HepG2 (cell line): ENCODE measurements around the gene OVOL3. TPM values are rescaled to one million over a fixed set of nuclear protein-coding genes. Genes with fewer than 3 reads are reported as not detected.
A peak's percentile ranks its signal among the peaks of the same experiment; 100 is the strongest.

ENCODE experiments used
- CAMTA2 ChIP-seq: sonication (generic); formaldehyde crosslinking; IDR thresholded peaks from 2 replicates; pipeline ENCODE4 v1.4.0; 2020; ENCODE audit warnings: mild to moderate bottlenecking, missing genetic modification reagents, borderline replicate concordance
- EP300 ChIP-seq, 3 experiments: sonication (generic) in 1 of 3; formaldehyde crosslinking in 1 of 3; IDR thresholded peaks; 2 replicates each; pipeline versions ENCODE4 v1.5.1 to v1.6.1; 2011 to 2020; ENCODE audit warnings: low read depth in 2 of 3, low read length in 2 of 3, borderline replicate concordance in 1 of 3, improper control_type of control experiment in 1 of 3, mild to moderate bottlenecking in 1 of 3, missing genetic modification reagents in 1 of 3, moderate library complexity in 1 of 3
- ERF ChIP-seq: IDR thresholded peaks from 2 replicates; pipeline ENCODE4 v1.6.1; 2018; ENCODE audit warnings: missing biosample characterization, missing genetic modification reagents
- HIVEP1 ChIP-seq: sonication (generic); formaldehyde crosslinking; IDR thresholded peaks from 2 replicates; pipeline ENCODE4 v1.4.0; 2020; ENCODE audit warnings: mild to moderate bottlenecking, missing genetic modification reagents
- HNRNPL ChIP-seq: fragments of 200-400 bp; formaldehyde crosslinking; IDR thresholded peaks from 2 replicates; pipeline ENCODE4 v1.6.1; 2017; ENCODE audit warnings: mild to moderate bottlenecking, low read depth, low read length
- KDM3A ChIP-seq: IDR thresholded peaks from 2 replicates; pipeline ENCODE4 v1.6.1; 2018; ENCODE audit warnings: low read depth, missing compliant biosample characterization
- MED1 ChIP-seq: sonication (generic); formaldehyde crosslinking; IDR thresholded peaks from 2 replicates; pipeline ENCODE4 v1.4.0; 2020; ENCODE audit warnings: missing genetic modification reagents
- NPAS2 ChIP-seq: sonication (generic); formaldehyde crosslinking; IDR thresholded peaks from 2 replicates; pipeline ENCODE4 v1.8.0; 2022; ENCODE audit warnings: mild to moderate bottlenecking, missing genetic modification reagents, borderline replicate concordance
- NR2C2 ChIP-seq: sonication (generic); formaldehyde crosslinking; IDR thresholded peaks from 2 replicates; pipeline ENCODE4 v1.4.0; 2020; ENCODE audit warnings: missing genetic modification reagents, mild to moderate bottlenecking, moderate library complexity, borderline replicate concordance
- ZBTB34 ChIP-seq: sonication (generic); formaldehyde crosslinking; IDR thresholded peaks from 2 replicates; pipeline ENCODE4 v1.8.0; 2022; ENCODE audit warnings: mild to moderate bottlenecking, missing genetic modification reagents
- ZKSCAN5 ChIP-seq: sonication (generic); formaldehyde crosslinking; IDR thresholded peaks from 2 replicates; pipeline ENCODE4 v1.5.1; 2020; ENCODE audit warnings: mild to moderate bottlenecking, missing genetic modification reagents
- ZNF224 ChIP-seq: sonication (generic); formaldehyde crosslinking; IDR thresholded peaks from 2 replicates; pipeline ENCODE4 v1.5.0; 2020; ENCODE audit warnings: mild to moderate bottlenecking, missing genetic modification reagents
- ZNF510 ChIP-seq: sonication (generic); formaldehyde crosslinking; IDR thresholded peaks from 2 replicates; pipeline ENCODE4 v1.4.0; 2020; ENCODE audit warnings: low read depth, mild to moderate bottlenecking, missing genetic modification reagents
- ZSCAN21 ChIP-seq: sonication (generic); formaldehyde crosslinking; IDR thresholded peaks from 2 replicates; pipeline ENCODE4 v1.8.0; 2022; ENCODE audit warnings: mild to moderate bottlenecking, missing genetic modification reagents, moderate library complexity, borderline replicate concordance
- polyA plus RNA-seq, 8 experiments: library from polyadenylated mRNA; depleted of rRNA in 3 of 8; stranded (reverse) in 7 of 8; unstranded in 1 of 8; fragments of >200 nt; fragmentation: Illumina TruSeq in 4 of 8; extraction: Trizol in 4 of 8; gene quantifications; 2 replicates each; pipeline versions ENCODE4 v1.2.1 to v1.2.3, GENCODE V29; 2011 to 2016; ENCODE audit warnings: low read depth in 4 of 8, missing spikeins in 1 of 8, mixed read lengths in 1 of 8; ENCODE audit not compliant: insufficient read depth in 1 of 8
- total RNA-seq, 5 experiments: library from RNA; depleted of rRNA; stranded (reverse); fragments of >200 nt; fragmentation: Illumina TruSeq; extraction: Trizol; gene quantifications; 2 replicates each; pipeline ENCODE4 v1.2.3, GENCODE V29; 2016; ENCODE audit warnings: low read depth in 1 of 5
- TF ChIP-seq, protein P1 (sequence below): sonication (generic); formaldehyde crosslinking; IDR thresholded peaks from 2 replicates; pipeline ENCODE4 v1.5.0; 2020; ENCODE audit warnings: mild to moderate bottlenecking, missing genetic modification reagents, borderline replicate concordance
- TF ChIP-seq, protein P2 (sequence below): sonication (generic); formaldehyde crosslinking; IDR thresholded peaks from 2 replicates; pipeline ENCODE4 v1.4.0; 2020; ENCODE audit warnings: mild to moderate bottlenecking, missing genetic modification reagents, borderline replicate concordance
- TF ChIP-seq, protein P3 (sequence below): sonication (generic); formaldehyde crosslinking; IDR thresholded peaks from 2 replicates; pipeline ENCODE4 v1.4.0; 2020; ENCODE audit warnings: missing genetic modification reagents

OVOL3 gene
- total and polyA plus RNA-seq, 2 of the 13 experiments (the other 11 are each of a cell fraction or from before 2014, with no cell fraction given), result not detected

DNA sequence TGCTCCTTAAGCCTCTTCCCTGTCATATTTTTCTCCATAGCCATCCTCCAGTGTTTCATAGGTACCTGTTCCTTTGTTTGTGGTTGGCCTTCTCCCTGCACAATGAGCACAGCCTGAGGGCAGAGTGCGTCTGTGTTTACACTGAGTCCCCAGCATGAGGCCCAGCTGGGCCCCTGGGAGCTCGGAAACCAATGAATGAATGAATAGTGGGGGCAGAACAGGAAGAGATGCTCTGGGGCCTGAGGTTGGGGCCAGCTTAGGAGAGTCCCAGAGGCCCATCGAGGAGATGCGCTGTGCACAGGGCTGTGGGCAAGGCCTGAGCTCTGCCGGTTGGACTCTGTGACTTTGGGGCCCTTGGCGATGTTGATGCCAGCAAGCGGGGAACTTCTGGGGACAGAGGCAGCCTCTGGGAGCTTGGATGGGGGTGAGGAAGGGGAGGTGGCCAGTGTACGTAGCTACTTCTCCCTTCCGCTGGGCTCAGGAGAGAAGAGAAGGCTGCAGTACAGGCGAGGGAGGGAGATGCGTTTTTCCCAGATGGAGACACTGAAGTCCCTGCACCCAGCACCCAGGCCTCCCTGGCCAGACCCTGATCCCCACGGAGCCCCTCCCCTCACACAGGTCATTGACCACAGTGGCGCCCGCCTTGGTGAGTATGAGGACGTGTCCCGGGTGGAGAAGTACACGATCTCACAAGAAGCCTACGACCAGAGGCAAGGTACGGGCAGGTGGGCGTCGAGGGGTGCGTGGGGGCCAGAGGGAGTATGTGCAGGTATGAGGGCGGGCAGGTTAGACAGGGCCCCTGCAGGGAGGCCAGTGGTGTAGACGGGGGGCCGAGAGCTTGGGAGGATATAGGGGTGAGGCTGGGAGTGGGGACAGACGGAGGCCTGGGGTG lies 9.4 kb downstream of the OVOL3 start (continued):
- no peak for TF ChIP-seq NPAS2 (CRISPR knock-in tag)
- peak; percentile 67; the same call in 1 of the 2 replicates for TF ChIP-seq HNRNPL
- TF ChIP-seq MED1 (CRISPR knock-in tag), result peak; percentile 72
- no peak for TF ChIP-seq ZKSCAN5 (CRISPR knock-in tag)
- TF ChIP-seq, protein P1, sequence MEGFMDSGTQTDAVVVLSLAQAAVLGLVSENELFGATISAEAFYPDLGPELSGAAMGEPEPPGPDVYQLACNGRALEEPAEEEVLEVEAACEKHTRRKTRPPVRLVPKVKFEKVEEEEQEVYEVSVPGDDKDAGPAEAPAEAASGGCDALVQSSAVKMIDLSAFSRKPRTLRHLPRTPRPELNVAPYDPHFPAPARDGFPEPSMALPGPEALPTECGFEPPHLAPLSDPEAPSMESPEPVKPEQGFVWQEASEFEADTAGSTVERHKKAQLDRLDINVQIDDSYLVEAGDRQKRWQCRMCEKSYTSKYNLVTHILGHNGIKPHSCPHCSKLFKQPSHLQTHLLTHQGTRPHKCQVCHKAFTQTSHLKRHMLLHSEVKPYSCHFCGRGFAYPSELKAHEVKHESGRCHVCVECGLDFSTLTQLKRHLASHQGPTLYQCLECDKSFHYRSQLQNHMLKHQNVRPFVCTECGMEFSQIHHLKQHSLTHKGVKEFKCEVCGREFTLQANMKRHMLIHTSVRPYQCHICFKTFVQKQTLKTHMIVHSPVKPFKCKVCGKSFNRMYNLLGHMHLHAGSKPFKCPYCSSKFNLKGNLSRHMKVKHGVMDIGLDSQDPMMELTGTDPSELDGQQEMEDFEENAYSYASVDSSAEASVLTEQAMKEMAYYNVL (CRISPR knock-in tag), result peak; percentile 93
- peak; percentile 81; the same call in 1 of the 2 replicates for TF ChIP-seq ERF
- TF ChIP-seq KDM3A (CRISPR knock-in tag), result peak; percentile 59; the same call in 1 of the 2 replicates
- peak; percentile 51 to 82; a peak in 3 of 4 replicates for TF ChIP-seq EP300 (IDR thresholded peaks at IDR 0.05; ENCODE audit: low read depth in 2 of 2, low read length in 2 of 2)
- peak; percentile 82 for TF ChIP-seq EP300 (CRISPR knock-in tag; IDR thresholded peaks at IDR 0.05; ENCODE audit: borderline replicate concordance)
- no peak for TF ChIP-seq ZNF224
- TF ChIP-seq, protein P2, sequence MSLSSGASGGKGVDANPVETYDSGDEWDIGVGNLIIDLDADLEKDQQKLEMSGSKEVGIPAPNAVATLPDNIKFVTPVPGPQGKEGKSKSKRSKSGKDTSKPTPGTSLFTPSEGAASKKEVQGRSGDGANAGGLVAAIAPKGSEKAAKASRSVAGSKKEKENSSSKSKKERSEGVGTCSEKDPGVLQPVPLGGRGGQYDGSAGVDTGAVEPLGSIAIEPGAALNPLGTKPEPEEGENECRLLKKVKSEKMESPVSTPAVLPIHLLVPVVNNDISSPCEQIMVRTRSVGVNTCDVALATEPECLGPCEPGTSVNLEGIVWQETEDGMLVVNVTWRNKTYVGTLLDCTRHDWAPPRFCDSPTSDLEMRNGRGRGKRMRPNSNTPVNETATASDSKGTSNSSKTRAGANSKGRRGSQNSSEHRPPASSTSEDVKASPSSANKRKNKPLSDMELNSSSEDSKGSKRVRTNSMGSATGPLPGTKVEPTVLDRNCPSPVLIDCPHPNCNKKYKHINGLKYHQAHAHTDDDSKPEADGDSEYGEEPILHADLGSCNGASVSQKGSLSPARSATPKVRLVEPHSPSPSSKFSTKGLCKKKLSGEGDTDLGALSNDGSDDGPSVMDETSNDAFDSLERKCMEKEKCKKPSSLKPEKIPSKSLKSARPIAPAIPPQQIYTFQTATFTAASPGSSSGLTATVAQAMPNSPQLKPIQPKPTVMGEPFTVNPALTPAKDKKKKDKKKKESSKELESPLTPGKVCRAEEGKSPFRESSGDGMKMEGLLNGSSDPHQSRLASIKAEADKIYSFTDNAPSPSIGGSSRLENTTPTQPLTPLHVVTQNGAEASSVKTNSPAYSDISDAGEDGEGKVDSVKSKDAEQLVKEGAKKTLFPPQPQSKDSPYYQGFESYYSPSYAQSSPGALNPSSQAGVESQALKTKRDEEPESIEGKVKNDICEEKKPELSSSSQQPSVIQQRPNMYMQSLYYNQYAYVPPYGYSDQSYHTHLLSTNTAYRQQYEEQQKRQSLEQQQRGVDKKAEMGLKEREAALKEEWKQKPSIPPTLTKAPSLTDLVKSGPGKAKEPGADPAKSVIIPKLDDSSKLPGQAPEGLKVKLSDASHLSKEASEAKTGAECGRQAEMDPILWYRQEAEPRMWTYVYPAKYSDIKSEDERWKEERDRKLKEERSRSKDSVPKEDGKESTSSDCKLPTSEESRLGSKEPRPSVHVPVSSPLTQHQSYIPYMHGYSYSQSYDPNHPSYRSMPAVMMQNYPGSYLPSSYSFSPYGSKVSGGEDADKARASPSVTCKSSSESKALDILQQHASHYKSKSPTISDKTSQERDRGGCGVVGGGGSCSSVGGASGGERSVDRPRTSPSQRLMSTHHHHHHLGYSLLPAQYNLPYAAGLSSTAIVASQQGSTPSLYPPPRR (CRISPR knock-in tag), result peak; percentile 85; the same call in 1 of the 2 replicates
- no peak for TF ChIP-seq ZNF510
- peak; percentile 56; the same call in 1 of the 2 replicates for TF ChIP-seq ZSCAN21 (CRISPR knock-in tag)
- TF ChIP-seq NR2C2 (CRISPR knock-in tag), result peak; percentile 74
- no peak for TF ChIP-seq CAMTA2
- TF ChIP-seq, protein P3, sequence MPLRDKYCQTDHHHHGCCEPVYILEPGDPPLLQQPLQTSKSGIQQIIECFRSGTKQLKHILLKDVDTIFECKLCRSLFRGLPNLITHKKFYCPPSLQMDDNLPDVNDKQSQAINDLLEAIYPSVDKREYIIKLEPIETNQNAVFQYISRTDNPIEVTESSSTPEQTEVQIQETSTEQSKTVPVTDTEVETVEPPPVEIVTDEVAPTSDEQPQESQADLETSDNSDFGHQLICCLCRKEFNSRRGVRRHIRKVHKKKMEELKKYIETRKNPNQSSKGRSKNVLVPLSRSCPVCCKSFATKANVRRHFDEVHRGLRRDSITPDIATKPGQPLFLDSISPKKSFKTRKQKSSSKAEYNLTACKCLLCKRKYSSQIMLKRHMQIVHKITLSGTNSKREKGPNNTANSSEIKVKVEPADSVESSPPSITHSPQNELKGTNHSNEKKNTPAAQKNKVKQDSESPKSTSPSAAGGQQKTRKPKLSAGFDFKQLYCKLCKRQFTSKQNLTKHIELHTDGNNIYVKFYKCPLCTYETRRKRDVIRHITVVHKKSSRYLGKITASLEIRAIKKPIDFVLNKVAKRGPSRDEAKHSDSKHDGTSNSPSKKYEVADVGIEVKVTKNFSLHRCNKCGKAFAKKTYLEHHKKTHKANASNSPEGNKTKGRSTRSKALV (CRISPR knock-in tag), result 0 out of 2 replicates have a peak, but pooled peaks have one; percentile 49
- TF ChIP-seq ZBTB34 (CRISPR knock-in tag), result peak; percentile 88; the same call in 1 of the 2 replicates
- peak; percentile 75 for TF ChIP-seq HIVEP1 (CRISPR knock-in tag)
